HG03575 (cell line): ENCODE data around the gene VAV3.
"Not testable (repeated sequence)": the region's sequence is repeated elsewhere in the genome, so short reads cannot be mapped to it uniquely, and the experiment has no call there.

Source experiments
- ATAC-seq: cut with Tn5 transposase; IDR thresholded peaks from one replicate; pipeline ENCODE4 v1.9.1; 2021; ENCODE audit not compliant: unreplicated experiment, insufficient number of reproducible peaks, low FRiP score; ENCODE audit errors: extremely low read depth

The VAV3 gene

DNA sequence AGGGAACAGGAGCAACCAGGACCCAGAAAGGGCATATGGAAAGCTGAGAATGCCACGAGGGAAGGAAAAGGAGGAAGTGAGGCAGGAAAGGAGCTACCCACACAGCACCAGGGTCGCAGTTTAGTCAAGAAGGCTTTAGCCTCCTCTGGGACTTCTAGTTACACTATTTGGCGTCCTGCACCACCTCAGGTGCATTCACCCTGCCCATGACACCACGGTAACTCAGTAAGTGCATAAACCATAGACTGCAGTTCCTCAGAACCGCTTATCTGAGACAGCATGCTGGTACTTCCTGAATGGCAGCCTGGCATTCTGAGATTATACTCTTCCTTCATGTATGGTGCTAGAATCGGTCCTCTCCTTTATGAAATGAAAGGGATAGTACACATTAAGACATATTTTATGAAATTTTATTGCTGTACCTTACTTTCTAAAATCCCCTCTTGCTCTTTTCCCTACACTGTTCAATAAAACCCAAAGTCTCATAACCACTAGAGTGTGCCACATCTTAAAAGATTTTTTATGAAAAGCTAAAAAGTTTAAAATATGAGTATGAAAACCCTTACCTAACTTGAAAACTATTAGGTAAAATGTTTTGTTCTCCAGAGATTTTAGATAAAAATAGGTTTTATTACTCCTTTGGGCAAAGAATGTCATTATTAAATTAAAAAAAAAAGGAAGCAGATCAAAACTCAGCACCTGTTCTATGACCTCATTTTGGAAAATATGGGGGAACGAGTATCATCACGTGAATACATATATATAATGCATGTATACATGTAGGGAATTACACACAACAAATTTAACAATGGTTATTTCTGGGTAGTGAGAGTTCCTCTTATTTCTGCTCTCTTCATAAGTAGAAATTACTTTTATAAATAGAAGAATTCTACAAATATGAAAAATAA is 67.3 kb downstream of the VAV3 start:
- ATAC-seq, result no peak

DNA sequence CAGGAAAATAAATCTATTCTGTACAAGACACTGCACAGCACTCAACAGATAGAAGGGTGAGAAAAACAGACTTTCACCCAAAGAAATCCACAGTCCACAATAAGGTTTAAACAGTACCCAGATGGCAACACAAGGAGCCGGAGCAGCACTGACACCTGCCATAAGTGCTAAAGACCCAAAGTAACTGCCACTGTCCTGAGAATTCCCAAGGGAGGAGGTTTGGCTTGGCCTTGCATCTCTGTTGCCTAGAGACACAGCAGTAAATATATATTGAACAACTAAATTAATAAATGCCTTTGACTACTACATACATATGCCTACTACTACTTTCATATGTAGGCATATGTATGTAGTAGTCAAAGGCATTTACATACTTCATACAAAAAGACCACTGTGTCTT is 68.0 kb downstream of the VAV3 start:
- no peak for ATAC-seq

DNA sequence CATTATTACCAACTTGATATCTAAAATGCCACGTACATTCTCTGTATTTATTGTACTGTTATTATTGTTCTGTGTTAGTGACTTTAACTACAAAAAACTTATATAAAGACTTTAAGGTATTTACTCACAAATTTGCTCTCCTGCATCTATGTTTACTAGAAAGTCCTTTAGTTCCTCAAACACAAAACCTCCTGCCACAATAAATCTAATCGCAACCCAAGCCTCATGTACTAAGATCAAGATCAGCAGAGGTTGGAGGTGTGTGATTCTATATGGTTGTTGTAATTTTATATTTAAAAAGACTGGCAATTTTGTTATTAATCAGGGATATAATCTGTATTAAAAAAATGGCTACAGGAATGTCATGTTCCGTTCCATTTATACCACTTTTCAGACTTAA is 68.6 kb downstream of the VAV3 start:
- ATAC-seq, result no peak

DNA sequence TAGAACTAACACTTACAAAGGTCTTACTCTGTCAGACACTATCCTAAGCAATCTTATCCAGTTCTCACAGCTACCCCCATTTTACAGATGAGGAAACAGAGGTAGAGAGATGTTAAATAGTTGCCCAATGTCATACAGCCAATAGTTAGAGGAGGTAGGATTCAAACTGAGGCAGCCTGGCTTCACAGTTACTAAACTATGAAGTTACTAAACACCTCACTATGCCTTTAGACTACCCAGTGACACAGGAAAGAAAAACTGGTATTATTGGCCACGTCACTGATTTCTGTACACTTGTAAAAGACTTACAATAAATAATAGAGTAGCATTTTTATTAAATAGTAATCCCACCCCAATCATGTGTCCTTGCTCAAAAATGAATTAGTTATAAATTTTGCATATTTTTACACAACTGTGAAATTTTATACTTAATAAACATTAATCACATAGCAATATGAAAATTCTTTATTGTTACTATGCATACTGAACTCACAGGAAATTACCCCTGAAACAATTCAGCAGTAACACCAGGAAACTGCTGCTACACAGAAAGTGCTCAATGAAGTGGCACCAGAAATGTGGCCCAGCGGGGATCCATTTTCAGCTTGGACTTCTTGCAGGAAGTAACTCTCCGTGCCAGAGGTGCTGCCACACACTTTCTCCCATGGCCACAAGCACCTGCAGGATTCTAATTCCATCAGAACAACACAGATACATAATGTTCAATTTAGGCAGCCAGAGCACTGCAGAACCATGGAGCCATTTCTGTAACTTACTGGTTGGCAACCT is 69.4 kb downstream of the VAV3 start:
- no peak for ATAC-seq

- no peak for ATAC-seq
These were observed 70.4 kb downstream of the VAV3 start for GRCh38 chr1:107894605-107895004.

- ATAC-seq, result not testable (repeated sequence)
These were observed 71.6 kb downstream of the VAV3 start for GRCh38 chr1:107893350-107893749.

DNA sequence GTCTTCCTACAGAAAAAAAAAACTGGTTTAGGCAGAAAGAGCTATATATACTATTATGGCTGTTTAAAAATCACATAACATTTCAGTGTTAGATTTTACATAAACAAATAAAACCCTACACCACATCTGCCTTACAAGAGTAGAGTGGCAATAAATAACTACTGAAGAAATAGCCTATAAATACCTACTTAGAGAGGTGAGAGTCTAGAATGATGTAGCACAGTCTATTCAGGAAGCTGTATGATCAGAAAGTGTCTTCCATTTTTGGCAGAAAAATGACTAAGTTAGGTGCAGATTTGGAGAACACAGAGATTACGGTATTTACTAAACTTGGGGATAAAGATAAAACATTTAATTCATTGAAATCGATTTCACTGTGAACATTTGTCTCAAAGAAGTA is 75.5 kb downstream of the VAV3 start:
- no peak for ATAC-seq

DNA sequence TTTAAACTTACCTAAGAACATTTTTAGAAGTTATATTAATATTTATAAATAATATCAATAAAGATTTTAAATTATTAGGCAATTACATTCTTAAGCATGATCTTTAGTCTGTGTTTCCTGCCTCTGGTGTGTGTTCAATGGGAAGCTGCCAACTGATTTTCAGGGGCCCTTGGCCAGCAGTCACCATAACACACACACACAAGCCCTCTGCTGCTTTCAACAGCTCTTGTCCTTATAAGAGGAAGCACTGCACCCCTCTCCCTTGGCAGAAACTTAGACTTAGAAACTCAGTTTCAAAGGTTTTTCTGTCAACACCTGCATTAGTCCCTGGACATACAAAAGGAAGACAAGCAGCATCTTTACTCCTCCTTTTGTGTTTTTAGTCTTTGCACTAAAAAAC is 81.4 kb downstream of the VAV3 start:
- no peak for ATAC-seq

DNA sequence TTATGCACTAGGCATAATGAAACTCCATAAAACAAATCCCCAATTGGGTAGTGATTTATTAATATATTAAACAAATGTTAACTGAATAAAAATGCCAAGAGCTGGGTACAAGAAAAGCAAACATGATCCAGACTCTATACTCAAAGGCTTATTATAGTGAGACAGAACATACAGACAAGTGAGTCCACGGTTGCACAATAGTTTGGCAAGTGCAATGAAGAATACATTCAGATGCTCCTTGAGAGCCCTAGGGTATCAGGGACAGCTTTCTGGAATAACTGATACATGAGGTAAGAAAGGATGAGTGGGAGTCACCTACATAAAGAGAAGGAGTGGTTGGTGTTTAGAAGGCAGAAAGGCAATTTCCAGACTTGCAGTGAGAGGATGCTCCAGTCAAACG is 85.1 kb downstream of the VAV3 start:
- no peak for ATAC-seq

DNA sequence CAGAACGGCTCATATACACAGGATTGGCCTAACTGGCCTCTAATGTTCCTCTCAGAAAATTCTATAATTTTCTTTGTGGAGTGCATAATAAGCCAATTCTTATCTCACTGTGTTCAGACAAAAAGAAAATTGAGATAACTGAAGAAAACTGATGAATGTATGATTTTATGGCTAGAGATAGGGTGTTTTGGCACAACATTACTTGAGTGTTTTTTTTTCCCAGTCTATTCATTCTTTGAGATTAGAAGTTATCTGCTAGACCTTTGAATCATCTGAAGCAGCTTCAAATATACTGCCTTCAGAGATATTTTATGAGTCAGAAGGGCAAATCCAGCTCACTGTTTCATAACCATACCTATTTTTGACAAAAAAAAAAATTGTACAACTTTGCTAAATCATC is 85.6 kb downstream of the VAV3 start:
- ATAC-seq, result no peak

GRCh38 chr1:107877745-107878144 is 87.2 kb downstream of the VAV3 start:
- ATAC-seq, result no peak

- no peak for ATAC-seq
These were observed 87.9 kb downstream of the VAV3 start for GRCh38 chr1:107877092-107877491.

GRCh38 chr1:107875689-107876088 is 89.3 kb downstream of the VAV3 start:
- ATAC-seq, result no peak

GRCh38 chr1:107874221-107874620 is 90.8 kb downstream of the VAV3 start:
- ATAC-seq, result no peak

GRCh38 chr1:107871687-107872395 is 93.1 kb downstream of the VAV3 start:
- no peak for ATAC-seq

- no peak for ATAC-seq
These were observed 93.7 kb downstream of the VAV3 start for GRCh38 chr1:107871259-107871658.

- no peak for ATAC-seq
These were observed 94.3 kb downstream of the VAV3 start for GRCh38 chr1:107870696-107871095.

- ATAC-seq, result no peak
These were observed 97.1 kb downstream of the VAV3 start for GRCh38 chr1:107867897-107868296.

- no peak for ATAC-seq
These were observed 97.6 kb downstream of the VAV3 start for GRCh38 chr1:107867422-107867821.

DNA sequence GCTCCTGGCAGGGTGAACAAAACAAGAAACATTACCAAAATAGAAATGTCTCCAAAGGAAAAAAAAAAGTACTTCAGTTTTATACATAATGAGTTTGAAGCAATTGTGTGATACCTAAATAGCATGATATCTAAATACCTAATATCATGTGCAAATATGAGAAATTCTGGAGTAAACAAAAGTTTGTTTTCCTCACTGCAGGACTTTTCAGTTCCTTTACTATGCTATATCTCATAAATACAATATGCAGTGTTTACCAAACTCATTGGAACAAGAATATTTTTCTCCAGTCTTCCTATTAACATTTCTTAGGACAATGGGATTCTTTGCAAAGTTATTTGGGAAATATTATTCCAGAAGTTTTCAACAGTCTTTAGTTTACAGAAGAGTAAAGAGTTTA is 98.1 kb downstream of the VAV3 start:
- ATAC-seq, result no peak
